GM06990 (cell line): ENCODE measurements around the gene GNB1.

ENCODE experiments used
- DNase-seq: peaks from one replicate; pipeline ENCODE4 v3.0.0-alpha.2; 2011; ENCODE audit not compliant: insufficient read length; ENCODE audit errors: extremely low read depth
- H3K27me3 ChIP-seq: replicated peaks from 2 replicates; pipeline ENCODE4 v1.6.0; 2011; ENCODE audit warnings: low read length; ENCODE audit not compliant: control insufficient read depth, insufficient read depth
- H3K36me3 ChIP-seq: 2 replicates; pipeline ENCODE4 v1.5.1; 2011; ENCODE audit warnings: low read length; ENCODE audit not compliant: control insufficient read depth, insufficient read depth
- H3K4me3 ChIP-seq: replicated peaks from 2 replicates; pipeline ENCODE4 v1.5.1; 2011; ENCODE audit warnings: low read depth, mild to moderate bottlenecking, control low read depth, low read length
- CTCF ChIP-seq: IDR thresholded peaks from 2 replicates; pipeline ENCODE4 v1.5.1; 2011; ENCODE audit warnings: low read length, control low read depth, mild to moderate bottlenecking, inconsistent platforms; ENCODE audit not compliant: insufficient read depth, poor library complexity, severe bottlenecking

Gene GNB1

GRCh38 chr1:1928231-1929101 is 37.6 kb upstream of the GNB1 start:
- DNase-seq: no peak
- H3K27me3 ChIP-seq: no peaks in the 10 kb centered on the region
- no peak for TF ChIP-seq CTCF
- H3K36me3 ChIP-seq: no peaks in the 10 kb centered on the region
- no peak overlapping the region for H3K4me3 ChIP-seq

- TF ChIP-seq CTCF: no peak
- Histone ChIP-seq H3K4me3 (no peak overlapping the region), H3K36me3 (no peaks in the 10 kb centered on the region), H3K27me3 (no peaks in the 10 kb centered on the region)
- no peak for DNase-seq
Measured at GRCh38 chr1:1927751-1928150, 36.9 kb upstream of the GNB1 start.

GRCh38 chr1:1926886-1927660 is 36.2 kb upstream of the GNB1 start:
- Histone ChIP-seq H3K4me3 (no peak overlapping the region), H3K27me3 (no peaks in the 10 kb centered on the region)

GRCh38 chr1:1926346-1926811 is 35.5 kb upstream of the GNB1 start:
- no peak for TF ChIP-seq CTCF
- no peaks in the 10 kb centered on the region for H3K36me3 ChIP-seq
- H3K27me3 ChIP-seq: no peaks in the 10 kb centered on the region
- no peak for DNase-seq
- H3K4me3 ChIP-seq: no peak overlapping the region

More at GRCh38 chr1:1926886-1927660, 36.2 kb upstream of the GNB1 start:
- no peak for TF ChIP-seq CTCF
- no peak for DNase-seq
- no peaks in the 10 kb centered on the region for H3K36me3 ChIP-seq

GRCh38 chr1:1925437-1926345 is 34.8 kb upstream of the GNB1 start:
- TF ChIP-seq CTCF: no peak
- Histone ChIP-seq H3K4me3 (no peak overlapping the region), H3K27me3 (no peaks in the 10 kb centered on the region), H3K36me3 (no peaks in the 10 kb centered on the region)
- no peak for DNase-seq
